Fibroblast of villous mesenchyme (primary cell): ENCODE measurements around the gene ISCU. TPM values are rescaled to one million over a fixed set of nuclear protein-coding genes. Genes with fewer than 3 reads are reported as not detected.

Experiments used
- DNase-seq: peaks from one replicate; pipeline ENCODE4 v3.0.0-alpha.2; 2010; ENCODE audit warnings: low read depth
- H3K4me3 ChIP-seq: 2 replicates; pipeline ENCODE4 v1.5.1; 2011; ENCODE audit warnings: low read depth, mild to moderate bottlenecking, low read length
- CTCF ChIP-seq: IDR thresholded peaks from 2 replicates; pipeline ENCODE4 v1.5.1; 2012; ENCODE audit warnings: low read depth, mild to moderate bottlenecking, low read length; ENCODE audit not compliant: insufficient read depth
- total RNA-seq: library from RNA; depleted of rRNA; stranded (reverse); fragments of >200 nt; gene quantifications from 2 replicates; pipeline ENCODE4 v1.2.3, GENCODE V29; 2012

Gene ISCU
- total RNA-seq, 1 donor, result 105 TPM

DNA sequence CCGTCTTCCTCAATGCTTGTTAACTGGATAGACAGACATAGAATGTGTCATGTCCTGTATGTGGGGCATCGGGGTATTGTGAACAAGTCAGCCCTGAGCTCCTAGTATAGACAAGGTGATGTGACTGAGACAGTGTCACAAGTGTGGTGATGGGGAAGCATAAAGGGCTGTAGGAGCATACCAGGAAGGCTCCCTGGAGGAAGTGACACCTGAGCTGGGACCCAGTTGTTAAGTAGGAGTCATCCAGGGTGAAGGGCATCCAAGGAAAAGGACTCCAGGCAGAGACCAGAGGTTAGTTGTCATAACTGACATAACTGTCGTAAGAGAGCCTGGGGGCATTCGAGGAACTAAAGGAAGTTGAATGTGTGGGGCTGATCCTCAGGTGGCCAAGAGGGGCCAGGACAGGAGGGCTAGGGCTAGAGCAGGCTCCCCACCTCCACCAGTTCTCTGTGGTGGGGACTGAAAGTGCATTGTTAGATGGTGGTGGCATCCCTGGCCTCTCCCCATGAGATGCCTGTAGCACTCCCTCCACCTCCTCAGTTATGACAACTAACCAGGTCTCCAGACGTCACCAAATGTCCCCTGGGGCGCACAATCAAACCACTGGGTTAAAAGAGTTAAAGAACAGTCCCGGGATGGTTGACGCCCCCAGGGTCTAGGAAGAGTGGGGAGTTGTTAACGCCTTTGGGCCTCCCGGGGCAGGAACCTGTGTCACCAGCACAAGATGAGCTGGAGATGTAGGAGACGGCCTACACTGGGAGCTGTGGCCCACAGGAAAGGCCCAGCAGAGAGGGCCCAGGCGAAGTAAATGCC lies 44.9 kb upstream of the ISCU start:
- no peak for DNase-seq
- TF ChIP-seq CTCF, result no peak
- no peak overlapping the region for H3K4me3 ChIP-seq

DNA sequence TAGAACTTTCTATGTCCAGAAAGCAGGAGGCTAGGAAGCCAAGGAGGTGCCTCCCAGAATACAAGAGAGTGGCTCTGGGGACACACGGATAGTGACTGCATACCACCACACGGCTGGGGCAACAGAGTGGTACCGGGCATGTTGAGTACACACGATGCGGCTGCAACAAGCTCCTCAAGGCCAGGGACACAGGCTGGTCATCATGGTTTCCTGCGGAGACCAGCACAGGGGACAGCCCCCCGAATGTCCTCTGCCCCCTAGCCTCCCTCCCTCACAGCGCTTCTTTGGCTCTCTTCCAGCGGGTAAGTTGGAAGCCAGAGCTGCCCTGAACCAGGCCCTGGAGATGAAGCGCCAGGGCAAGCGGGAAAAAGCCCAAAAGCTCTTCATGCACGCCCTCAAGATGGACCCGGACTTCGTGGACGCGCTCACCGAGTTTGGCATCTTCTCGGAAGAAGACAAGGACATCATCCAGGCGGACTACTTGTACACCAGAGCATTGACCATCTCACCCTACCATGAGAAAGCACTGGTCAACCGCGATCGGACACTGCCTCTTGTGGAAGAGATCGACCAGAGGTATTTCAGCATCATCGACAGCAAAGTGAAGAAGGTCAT lies 44.2 kb upstream of the ISCU start:
- no peak overlapping the region for H3K4me3 ChIP-seq
- DNase-seq, result no peak
- TF ChIP-seq CTCF, result no peak

- no peak for DNase-seq
- no peak overlapping the region for H3K4me3 ChIP-seq
- TF ChIP-seq CTCF, result no peak
Measured at GRCh38 chr12:108518716-108519496, 43.5 kb upstream of the ISCU start.

DNA sequence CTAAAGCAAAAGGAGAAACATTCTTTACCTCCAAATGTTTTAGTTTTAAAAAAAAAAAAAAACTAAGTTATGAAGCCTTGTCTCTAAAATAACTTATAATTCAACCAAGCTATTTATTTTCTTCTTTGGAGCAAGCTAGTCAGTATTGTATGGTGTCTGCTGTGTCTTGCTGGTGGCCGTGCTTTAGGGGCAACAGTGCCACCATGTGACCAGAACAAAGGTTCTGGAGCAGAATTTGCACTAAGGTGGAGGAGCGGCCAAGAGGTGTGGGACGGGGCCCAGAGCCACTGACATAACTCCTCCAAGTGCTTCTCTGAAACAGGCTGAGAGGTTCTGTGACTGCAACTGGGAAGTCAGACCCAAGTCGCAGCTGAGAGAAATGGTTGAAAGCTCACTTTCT lies 42.8 kb upstream of the ISCU start:
- no peak for TF ChIP-seq CTCF
- DNase-seq, result no peak
- no peak overlapping the region for H3K4me3 ChIP-seq

GRCh38 chr12:108523365-108523764 lies 39.0 kb upstream of the ISCU start:
- no peak overlapping the region for H3K4me3 ChIP-seq
- DNase-seq, result no peak
- no peak for TF ChIP-seq CTCF

DNA sequence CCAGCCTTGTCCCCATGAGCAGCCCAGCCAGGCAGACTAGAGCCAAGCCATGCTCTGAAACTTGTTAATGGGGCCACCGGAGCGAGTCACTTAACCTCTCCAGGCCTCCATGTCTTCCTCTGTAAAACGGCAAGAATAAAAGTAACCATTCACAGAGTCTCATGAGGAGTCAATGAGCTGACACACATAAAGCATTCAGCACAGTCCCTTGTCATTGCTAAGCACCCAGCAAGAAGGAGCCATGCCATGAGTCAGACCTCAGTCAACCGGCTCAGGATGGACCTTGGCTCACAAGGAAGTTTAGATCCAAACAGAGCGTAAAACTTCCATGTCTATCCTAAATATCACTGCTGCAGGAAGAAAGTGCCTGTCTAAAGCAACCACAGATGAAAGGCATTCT lies 36.7 kb upstream of the ISCU start:
- no peak for TF ChIP-seq CTCF
- H3K4me3 ChIP-seq, result no peak overlapping the region
- DNase-seq, result no peak
